ENCODE data around the gene RIPK4.
"Not testable (repeated sequence)": the region's sequence is repeated elsewhere in the genome, so short reads cannot be mapped to it uniquely, and the experiment has no call there.

RIPK4 gene

GRCh38 chr21:41733951-41734689, 32.7 kb downstream of the RIPK4 start:
- DNase-seq: no peak

- DNase-seq: no peak
Measured at GRCh38 chr21:41731081-41731480, 35.8 kb downstream of the RIPK4 start.

DNA sequence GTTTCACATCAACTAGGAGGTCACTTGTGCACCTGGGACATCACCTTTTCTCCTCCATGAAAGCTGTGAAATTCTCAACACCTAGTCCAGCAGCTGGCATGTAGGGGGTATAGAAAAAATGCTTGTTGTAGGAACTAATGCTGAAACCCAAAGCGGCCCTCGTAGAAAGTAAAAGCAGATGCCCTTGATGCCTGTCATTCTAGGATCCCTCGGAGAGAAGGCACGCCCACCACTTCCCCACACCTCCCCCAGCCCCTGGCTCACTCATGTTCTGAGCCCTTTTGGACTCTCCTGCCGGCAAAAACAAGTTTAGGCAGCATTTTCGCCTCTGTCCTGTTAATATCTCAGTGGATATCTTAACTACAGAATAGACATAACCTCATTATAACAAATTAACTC, 36.5 kb downstream of the RIPK4 start:
- no peak for DNase-seq

- DNase-seq: no peak
Measured at GRCh38 chr21:41729701-41730366, 37.0 kb downstream of the RIPK4 start.

DNA sequence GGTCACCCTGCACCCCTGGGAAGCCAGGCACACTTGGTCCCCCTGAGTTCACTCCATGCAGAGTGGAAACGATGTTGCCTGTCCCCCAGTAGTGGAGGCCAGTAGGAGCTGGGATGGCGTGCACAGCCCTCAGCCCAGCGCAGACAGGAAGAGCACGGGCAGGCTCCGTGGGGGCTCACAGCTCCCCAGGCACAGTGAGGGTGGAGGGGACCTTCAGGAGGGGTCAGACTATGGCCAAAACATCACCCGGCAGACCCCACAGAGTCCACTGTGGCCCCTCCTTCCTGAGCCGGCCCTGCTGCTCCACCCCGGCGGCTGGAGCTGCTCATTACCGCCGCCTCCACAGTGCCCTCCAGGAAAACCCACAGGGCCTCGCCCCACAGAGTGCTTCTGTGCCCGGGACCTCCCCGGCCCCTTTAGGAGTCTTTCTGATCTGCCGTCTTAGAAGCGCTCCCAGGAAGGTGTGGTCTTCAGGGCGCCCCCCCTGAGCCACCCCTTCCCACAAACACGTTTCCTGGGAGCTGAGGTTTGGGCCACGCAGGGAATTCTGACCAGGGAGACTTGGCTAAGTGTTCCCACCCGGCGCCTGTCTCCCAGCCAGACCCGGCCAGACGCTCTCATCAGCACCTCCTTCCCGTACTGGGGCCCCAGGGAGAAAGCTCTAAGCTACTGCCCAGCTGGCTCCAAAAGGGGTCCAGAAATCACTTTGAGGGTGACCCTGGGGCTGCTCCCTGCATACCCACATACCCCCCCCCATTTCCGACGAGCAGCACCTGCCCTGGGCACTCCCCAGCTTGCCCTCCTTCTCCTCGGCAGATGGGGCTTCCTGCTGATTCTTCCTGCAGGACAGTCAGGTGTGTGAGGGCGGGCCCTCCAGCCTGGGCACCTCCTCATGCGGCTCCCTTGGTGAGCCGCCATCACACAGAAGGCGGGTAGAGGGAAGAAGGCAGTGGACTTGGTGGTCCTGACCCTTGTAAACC, 38.8 kb downstream of the RIPK4 start:
- DNase-seq: no peak

DNA sequence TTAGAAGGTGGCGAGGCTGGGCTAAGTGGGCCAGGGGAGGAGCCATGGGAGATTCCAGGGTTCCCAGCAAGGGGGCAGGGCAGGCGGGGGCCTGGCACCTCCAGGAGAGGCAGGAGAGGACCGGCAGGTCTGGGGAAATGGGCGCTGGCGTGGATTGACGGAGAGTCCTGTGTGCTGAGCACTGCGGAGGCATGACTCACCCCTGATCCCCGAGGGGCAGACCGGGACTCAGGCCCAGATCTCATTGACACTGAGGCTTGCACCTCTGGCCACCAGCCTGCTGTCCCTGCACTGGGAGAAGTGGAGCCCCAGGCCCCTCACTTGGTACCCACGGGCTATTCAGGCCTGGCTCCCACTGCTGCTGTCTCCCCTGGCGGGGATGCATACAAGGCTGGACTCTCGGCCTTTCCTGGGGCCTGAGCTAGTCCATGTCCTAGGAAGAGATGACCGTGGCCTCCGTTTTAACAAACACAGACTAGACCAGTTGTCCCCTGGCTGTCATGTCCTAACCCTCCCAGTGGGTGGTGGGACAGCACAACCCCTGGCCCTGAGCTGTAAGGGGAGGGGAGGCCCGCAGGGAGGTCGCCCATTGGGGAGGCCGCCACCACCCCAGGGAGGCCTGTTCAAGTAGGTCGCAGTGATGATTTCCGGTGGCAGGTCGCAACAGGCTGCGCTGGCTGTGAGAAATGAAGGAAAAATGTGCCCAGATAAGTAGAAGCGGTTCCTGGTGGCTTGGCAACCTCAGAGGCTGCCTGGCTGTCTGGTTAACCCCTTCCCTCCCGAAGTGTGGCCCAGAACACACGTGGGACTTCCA, 39.7 kb downstream of the RIPK4 start:
- no peak for DNase-seq

GRCh38 chr21:41726630-41726969, 40.3 kb downstream of the RIPK4 start:
- DNase-seq: no peak

GRCh38 chr21:41726058-41726558, 40.7 kb downstream of the RIPK4 start:
- no peak for DNase-seq

DNA sequence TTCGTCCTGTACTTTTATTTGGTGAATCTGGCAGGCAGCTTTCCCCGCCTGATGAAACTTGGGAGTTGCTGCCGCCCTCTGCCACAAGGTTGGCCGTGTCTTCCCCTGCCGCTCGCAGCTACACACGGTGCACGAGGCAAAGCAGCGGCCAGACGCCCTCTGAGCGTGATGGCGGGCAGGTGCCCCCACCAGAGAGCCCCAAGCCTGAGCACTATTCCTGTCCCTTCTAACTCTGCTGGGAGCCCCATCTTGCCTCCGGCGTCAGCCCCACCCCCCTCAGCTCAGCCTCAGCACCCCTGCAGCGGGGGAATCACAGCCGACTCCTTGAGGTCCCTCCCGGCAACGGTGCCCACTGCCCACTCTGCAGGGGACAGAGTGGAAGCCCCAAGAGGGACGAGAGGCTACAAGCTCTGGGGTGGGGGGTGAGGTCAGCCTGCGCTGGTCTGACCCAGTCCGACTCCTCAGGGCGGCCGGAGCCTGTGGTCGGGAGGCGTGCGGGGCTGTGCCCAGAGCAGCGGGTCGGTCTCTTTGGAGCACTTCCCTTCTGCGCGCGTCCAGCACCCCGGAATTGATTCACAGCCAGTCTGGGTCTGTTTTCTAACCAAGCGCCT, 41.3 kb downstream of the RIPK4 start:
- DNase-seq: no peak

- not testable (repeated sequence) for DNase-seq
Measured at GRCh38 chr21:41723835-41724234, 43.0 kb downstream of the RIPK4 start.

GRCh38 chr21:41722052-41723018, 44.5 kb downstream of the RIPK4 start:
- DNase-seq: no peak

- no peak for DNase-seq
Measured at GRCh38 chr21:41720250-41720649, 46.6 kb downstream of the RIPK4 start.

DNA sequence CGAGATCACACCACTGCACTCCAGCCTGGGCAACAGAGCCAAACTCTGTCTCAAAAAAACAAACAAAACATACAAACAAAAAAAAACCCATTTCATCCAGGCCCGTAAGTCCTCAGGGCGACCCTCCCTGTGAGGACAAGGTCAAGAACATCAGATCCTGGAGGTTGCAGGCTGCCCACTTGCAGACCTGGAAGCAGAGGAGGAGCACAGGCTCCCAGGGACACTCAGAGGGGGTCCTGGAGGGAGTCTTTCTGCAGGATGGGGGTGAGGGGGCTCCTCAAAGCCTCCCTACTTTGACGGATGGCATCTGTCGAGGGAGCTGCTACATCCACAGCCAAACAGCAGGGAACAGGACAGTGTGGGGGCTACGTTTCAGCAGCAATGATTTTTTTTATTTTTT, 47.2 kb downstream of the RIPK4 start:
- no peak for DNase-seq

DNA sequence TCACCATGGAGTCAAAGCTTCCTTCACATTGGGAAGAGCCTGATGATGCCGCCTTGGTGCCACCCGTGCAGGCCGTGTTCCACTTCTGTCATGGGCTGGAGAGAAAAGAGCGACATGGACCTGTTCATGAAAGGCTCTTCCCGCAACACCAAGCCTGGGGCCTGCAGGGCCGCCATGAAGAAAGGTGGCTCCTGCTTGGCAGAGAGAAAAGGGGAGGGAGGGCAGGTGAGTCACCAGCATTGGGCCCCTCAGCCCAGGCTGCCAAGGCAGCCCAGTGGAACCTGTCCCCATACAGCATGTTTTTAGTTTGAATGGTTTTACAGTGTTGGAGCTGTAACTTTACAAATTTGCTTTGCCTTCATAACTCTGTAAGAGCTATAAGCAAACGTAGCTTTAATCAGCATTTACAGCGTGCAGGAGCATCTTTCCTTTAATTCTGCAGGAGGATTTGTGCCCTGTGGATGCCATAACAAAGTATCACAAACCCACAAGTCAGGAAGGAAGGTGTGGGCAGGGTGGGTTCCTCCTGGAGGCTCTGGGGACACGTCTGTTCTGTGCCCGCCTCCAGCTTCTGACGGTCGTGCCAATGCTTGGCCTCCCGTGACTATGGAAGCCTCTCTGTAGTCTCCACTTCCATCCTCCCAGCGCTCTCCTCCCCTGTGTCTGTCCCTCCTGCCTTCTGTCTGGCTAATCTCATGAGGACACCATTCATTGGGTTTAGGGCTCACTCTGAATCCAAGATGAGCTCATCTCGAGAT, 49.1 kb downstream of the RIPK4 start:
- no peak for DNase-seq

- no peak for DNase-seq
Measured at GRCh38 chr21:41716751-41717150, 50.1 kb downstream of the RIPK4 start.

- no peak for DNase-seq
Measured at GRCh38 chr21:41715649-41716281, 51.1 kb downstream of the RIPK4 start.

GRCh38 chr21:41714299-41714865, 52.5 kb downstream of the RIPK4 start:
- DNase-seq: not testable (repeated sequence)

DNA sequence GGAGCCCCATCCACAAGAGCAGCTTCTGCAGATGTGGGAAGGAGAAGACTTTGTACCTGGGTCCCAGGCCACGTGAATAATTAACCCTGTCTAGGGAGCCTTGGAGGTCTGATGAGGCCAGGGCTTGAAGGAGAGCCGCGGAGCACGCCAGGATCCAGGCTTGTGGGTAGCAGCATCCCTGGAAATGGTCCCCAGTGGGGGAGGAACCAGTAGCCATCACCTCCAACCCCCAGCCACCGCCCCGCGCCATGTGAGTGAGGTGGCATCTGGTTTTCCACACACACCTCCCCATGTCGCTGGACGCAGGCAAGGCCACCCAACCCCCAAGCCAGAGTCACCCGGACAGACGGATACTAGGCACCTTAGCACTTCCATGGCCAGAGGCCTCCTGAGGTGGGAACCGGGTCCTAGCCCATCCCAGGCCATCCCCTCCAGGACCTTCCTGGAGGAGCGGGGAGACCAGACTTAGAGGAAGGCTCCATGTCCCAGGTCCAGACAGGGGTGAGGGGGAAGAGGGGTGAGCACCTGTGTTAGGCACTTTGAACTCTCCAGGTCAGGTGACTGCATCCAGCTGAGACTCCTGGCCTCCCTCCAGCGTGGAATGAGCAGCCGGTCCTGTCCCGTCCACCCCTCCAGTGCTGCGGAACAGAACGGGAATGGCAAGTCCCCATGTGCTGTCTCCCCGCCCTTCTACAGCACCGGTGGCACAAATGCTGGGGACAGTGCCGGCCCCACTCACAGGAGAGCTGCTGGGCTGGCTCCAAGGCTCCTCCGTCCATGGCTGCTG, 53.2 kb downstream of the RIPK4 start:
- DNase-seq: no peak

All from OCI-M1 (cell line).